Uterus (tissue), 4 donors: ENCODE results near the gene DAPP1. TPM values are rescaled to one million over a fixed set of nuclear protein-coding genes. Genes with fewer than 3 reads are reported as not detected.

Source experiments
- DNase-seq, 2 donors: peaks; one replicate each; pipeline ENCODE4 v3.0.0-alpha.2; 2019 to 2020
- H3K27ac ChIP-seq, 2 donors: fragments of 200-600 bp; sonication (generic); 1 replicate in 1 of 2; 2 replicates in 1 of 2; pipeline ENCODE4 v1.5.1; 2016 to 2018
- H3K27me3 ChIP-seq, 2 donors: fragments of 200-600 bp; sonication (generic); one replicate each; pipeline ENCODE4 v1.5.1; 2018 to 2019; ENCODE audit warnings: control low read depth in 1 of 2
- H3K36me3 ChIP-seq, 2 donors: fragments of 200-600 bp; sonication (generic); one replicate each; pipeline ENCODE4 v1.5.1; 2019; ENCODE audit warnings: control low read depth in 1 of 2
- H3K4me1 ChIP-seq, 2 donors: fragments of 200-600 bp; sonication (generic); one replicate each; pipeline ENCODE4 v1.5.1; 2018 to 2019; ENCODE audit warnings: control low read depth in 1 of 2
- H3K4me3 ChIP-seq, 2 donors: fragments of 200-600 bp; sonication (generic); 1 replicate in 1 of 2; 2 replicates in 1 of 2; pipeline ENCODE4 v1.5.1; 2018 to 2019; ENCODE audit warnings: mild to moderate bottlenecking in 1 of 2
- H3K9me3 ChIP-seq, 2 donors: fragments of 200-600 bp; sonication (generic); one replicate each; pipeline ENCODE4 v1.5.1; 2019; ENCODE audit warnings: control low read depth in 1 of 2
- CTCF ChIP-seq, 4 experiments: fragments of 200-600 bp in 2 of 4; fragments of 450-650 bp in 2 of 4; sonication (generic) in 2 of 4; IDR thresholded peaks; one replicate each; pipeline ENCODE4 v1.5.1; 2016 to 2019; ENCODE audit warnings: antibody characterized with exemption in 4 of 4, mild to moderate bottlenecking in 2 of 4, moderate library complexity in 1 of 4
- POLR2A ChIP-seq, 2 donors: fragments of 450-650 bp; IDR thresholded peaks; one replicate each; pipeline ENCODE4 v1.6.1; 2016; ENCODE audit warnings: antibody characterized with exemption in 2 of 2, mild to moderate bottlenecking in 1 of 2, moderate library complexity in 1 of 2
- intact Hi-C: fragments of 100-400 bp; cut with DNase I; formaldehyde crosslinking; loops from one replicate; pipeline ENCODE4 v1.15.1; 2023; ENCODE audit warnings: low total_unique reads
- total RNA-seq, 4 donors: library from RNA; depleted of rRNA in 3 of 4; stranded (reverse); fragments of >200 nt in 3 of 4; gene quantifications; one replicate each; pipeline versions ENCODE4 v1.1.0 to v1.2.4, GENCODE V29; 2014 to 2023
- donor health status: DM: yes; HTN: yes; CAD: no.

DAPP1 gene
- total RNA-seq, 4 donors from 2014 or later: 1.8 to 7.2 (median 2.8) TPM

- Histone ChIP-seq H3K4me1 (peaks cover 0 to 5% of the 10 kb centered on the region in 2 donors), H3K4me3 (no peak overlapping the region), H3K27me3 (no peaks in the 10 kb centered on the region), H3K36me3 (no peaks in the 10 kb centered on the region), H3K27ac (peak overlapping the region in 1 of 2 donors; percentile 2), H3K9me3 (no peaks in the 10 kb centered on the region)
- intact Hi-C loops: no loop called here
- TF ChIP-seq CTCF (IDR thresholded peaks at IDR 0.05): peak; percentile 48 to 60 (median 54)
- TF ChIP-seq POLR2A (IDR thresholded peaks at IDR 0.05): no peak
- no peak for DNase-seq
Observed at GRCh38 chr4:99885063-99885664, 68.5 kb downstream of the DAPP1 start.

DNA sequence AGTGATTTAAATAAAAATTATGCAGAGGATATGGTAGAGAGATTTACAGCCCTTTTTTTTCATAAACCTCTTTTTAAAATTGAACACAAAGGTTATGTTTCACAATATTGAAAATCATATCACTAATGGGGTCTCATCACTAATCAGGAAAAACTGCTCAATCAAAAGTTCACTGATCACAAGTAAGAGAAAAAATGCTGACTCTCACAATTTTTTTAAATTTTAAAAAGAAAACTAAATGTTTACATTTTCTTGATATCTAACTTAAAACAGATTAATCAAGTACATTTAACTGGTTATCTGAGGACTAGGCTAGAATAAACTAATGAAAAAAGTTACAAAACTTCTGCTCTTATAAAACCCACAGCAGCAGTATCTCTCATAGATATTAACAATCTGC, 69.1 kb downstream of the DAPP1 start:
- Histone ChIP-seq H3K4me3 (no peak overlapping the region), H3K27me3 (no peaks in the 10 kb centered on the region), H3K9me3 (no peaks in the 10 kb centered on the region), H3K4me1 (peaks cover 0 to 5% of the 10 kb centered on the region in 2 donors), H3K36me3 (no peaks in the 10 kb centered on the region), H3K27ac (peak overlapping the region in 1 of 2 donors; percentile 2)
- DNase-seq: no peak
- intact Hi-C loops: no loop called here
- no peak for TF ChIP-seq CTCF (IDR thresholded peaks at IDR 0.05)
- no peak for TF ChIP-seq POLR2A (IDR thresholded peaks at IDR 0.05)

DNA sequence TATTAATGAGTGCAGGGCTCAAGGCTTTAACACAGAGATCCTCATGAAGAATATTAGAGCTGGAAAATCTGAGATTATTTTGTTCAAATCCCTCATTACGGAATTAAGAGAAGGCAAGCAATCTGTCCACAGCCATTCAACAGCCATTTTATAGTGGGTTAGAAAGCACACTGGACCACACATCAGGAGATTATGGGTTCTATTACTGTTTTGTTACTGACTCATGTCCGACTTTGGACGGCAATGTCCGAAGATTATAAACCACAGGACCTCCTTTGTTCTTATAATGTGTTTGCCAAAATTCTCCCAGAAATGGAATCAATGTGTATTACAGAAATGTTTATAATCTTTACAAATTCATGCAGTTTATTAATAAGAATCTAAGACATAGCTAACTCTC, 69.5 kb downstream of the DAPP1 start:
- Histone ChIP-seq H3K36me3 (no peaks in the 10 kb centered on the region), H3K27ac (no peak overlapping the region), H3K9me3 (no peaks in the 10 kb centered on the region), H3K4me3 (no peak overlapping the region), H3K4me1 (peaks cover 0 to 5% of the 10 kb centered on the region in 2 donors), H3K27me3 (no peaks in the 10 kb centered on the region)
- no peak for TF ChIP-seq CTCF (IDR thresholded peaks at IDR 0.05)
- no peak for TF ChIP-seq POLR2A (IDR thresholded peaks at IDR 0.05)
- no peak for DNase-seq
- intact Hi-C loops: no loop called here

DNA sequence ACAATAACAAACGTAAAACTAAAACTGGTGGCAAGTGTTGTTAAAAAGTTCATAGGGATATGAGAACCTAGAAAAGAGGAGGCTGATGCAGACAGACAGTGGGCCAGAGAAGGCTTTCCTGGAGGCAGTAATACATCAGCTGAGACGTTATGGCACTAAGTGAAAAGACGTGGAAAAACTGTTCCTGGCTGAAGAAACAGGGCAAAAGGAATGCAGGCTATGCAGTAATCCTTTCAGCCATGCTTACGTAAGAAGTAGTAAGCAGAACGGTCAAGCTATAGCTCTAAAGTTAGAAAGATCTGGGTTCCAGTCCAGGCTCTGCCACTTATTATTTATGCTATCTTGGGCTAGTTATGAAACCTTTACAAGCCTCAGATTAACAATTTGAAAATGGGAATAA, 71.2 kb downstream of the DAPP1 start:
- TF ChIP-seq CTCF (IDR thresholded peaks at IDR 0.05) (no peak), POLR2A (IDR thresholded peaks at IDR 0.05) (no peak)
- H3K4me1 ChIP-seq: peaks cover 0 to 5% of the 10 kb centered on the region in 2 donors
- intact Hi-C loops: no loop called here
- no peaks in the 10 kb centered on the region for H3K27me3 ChIP-seq
- H3K9me3 ChIP-seq: no peaks in the 10 kb centered on the region
- DNase-seq: no peak
- H3K4me3 ChIP-seq: no peak overlapping the region
- H3K27ac ChIP-seq: peak overlapping the region in 1 of 2 donors; percentile 18
- H3K36me3 ChIP-seq: no peaks in the 10 kb centered on the region

DNA sequence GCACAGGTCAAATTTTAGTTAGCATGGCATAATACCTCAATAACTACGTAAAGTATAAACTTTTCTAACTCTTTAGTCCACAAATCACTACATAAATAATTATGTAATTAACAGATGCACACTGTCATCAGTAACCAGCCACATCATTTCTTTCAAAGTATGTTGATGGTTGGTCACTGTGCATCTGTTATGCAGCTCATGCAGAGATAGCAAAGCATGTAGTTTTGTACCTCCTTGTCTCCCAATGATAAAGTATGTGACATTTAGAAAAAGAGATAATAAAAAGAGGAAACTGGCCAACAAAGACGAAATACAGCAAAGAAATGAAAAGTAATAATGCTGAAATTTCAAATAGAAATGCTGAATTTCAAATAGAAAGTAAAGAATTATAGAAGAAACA, 74.7 kb downstream of the DAPP1 start:
- intact Hi-C loops: loop anchor here (10.0 kb wide), 1 partner anchor 53 kb away; the partner anchor contains the start of gene DNAJB14
- no peak overlapping the region for H3K4me3 ChIP-seq
- H3K27me3 ChIP-seq: no peaks in the 10 kb centered on the region
- no peaks in the 10 kb centered on the region for H3K36me3 ChIP-seq
- no peak for DNase-seq
- no peak for TF ChIP-seq CTCF (IDR thresholded peaks at IDR 0.05)
- TF ChIP-seq POLR2A (IDR thresholded peaks at IDR 0.05): no peak
- H3K9me3 ChIP-seq: no peaks in the 10 kb centered on the region
- H3K27ac ChIP-seq: no peak overlapping the region
- peaks cover 0 to 5% of the 10 kb centered on the region in 2 donors for H3K4me1 ChIP-seq
